ENCODE data around the gene LOXHD1.

The LOXHD1 gene

GRCh38 chr18:46460754-46461153, 196.3 kb downstream of the LOXHD1 start:
- H3K36me3 ChIP-seq (ENCODE audit: insufficient read depth, low read length) = no peaks in the 10 kb centered on the region
- no peak overlapping the region for H3K9ac ChIP-seq (ENCODE audit: low read length)
- H3K4me2 ChIP-seq (ENCODE audit: low read length) = no peak overlapping the region
- no peaks in the 10 kb centered on the region for H3K79me2 ChIP-seq (ENCODE audit: insufficient read depth, low read length)
- no peaks in the 10 kb centered on the region for H3K4me1 ChIP-seq (ENCODE audit: insufficient read depth, low read length, severe bottlenecking)
- no peaks in the 10 kb centered on the region for H4K20me1 ChIP-seq (ENCODE audit: insufficient read depth, low read length)
- no peaks in the 10 kb centered on the region for H3K9me3 ChIP-seq (ENCODE audit: low read length)
- H3K27me3 ChIP-seq (ENCODE audit: insufficient read depth, low read length) = no peaks in the 10 kb centered on the region
- H3F3A ChIP-seq (ENCODE audit: insufficient read depth, low read length) = no peaks in the 10 kb centered on the region
- no peak overlapping the region for H2AFZ ChIP-seq (ENCODE audit: low read length)
- no peaks in the 10 kb centered on the region for H3K9me2 ChIP-seq (ENCODE audit: low read depth, low read length)
- H3K27ac ChIP-seq (ENCODE audit: low read depth, low read length, poor library complexity, severe bottlenecking) = no peak overlapping the region
- H3K4me3 ChIP-seq (ENCODE audit: low read depth, low read length, poor library complexity, severe bottlenecking) = no peak overlapping the region
- TF ChIP-seq CTCF (IDR thresholded peaks at IDR 0.05; ENCODE audit: low read length) (no peak), EZH2 (IDR thresholded peaks at IDR 0.05; ENCODE audit: borderline replicate concordance, low read length) (no peak)

- Histone ChIP-seq H2AFZ (ENCODE audit: low read length) (no peak overlapping the region), H3F3A (ENCODE audit: insufficient read depth, low read length) (no peaks in the 10 kb centered on the region), H4K20me1 (ENCODE audit: insufficient read depth, low read length) (no peaks in the 10 kb centered on the region), H3K27me3 (ENCODE audit: insufficient read depth, low read length) (no peaks in the 10 kb centered on the region), H3K27ac (ENCODE audit: low read depth, low read length, poor library complexity, severe bottlenecking) (no peak overlapping the region), H3K9ac (ENCODE audit: low read length) (no peak overlapping the region), H3K4me2 (ENCODE audit: low read length) (no peak overlapping the region), H3K9me3 (ENCODE audit: low read length) (no peaks in the 10 kb centered on the region), H3K79me2 (ENCODE audit: insufficient read depth, low read length) (no peaks in the 10 kb centered on the region), H3K9me2 (ENCODE audit: low read depth, low read length) (no peaks in the 10 kb centered on the region), H3K4me3 (ENCODE audit: low read depth, low read length, poor library complexity, severe bottlenecking) (no peak overlapping the region), H3K36me3 (ENCODE audit: insufficient read depth, low read length) (no peaks in the 10 kb centered on the region), H3K4me1 (ENCODE audit: insufficient read depth, low read length, severe bottlenecking) (no peaks in the 10 kb centered on the region)
- TF ChIP-seq EZH2 (IDR thresholded peaks at IDR 0.05; ENCODE audit: borderline replicate concordance, low read length) = no peak
- TF ChIP-seq CTCF (IDR thresholded peaks at IDR 0.05; ENCODE audit: low read length) = no peak
Measured at GRCh38 chr18:46459789-46460455, 197.1 kb downstream of the LOXHD1 start.

- no peaks in the 10 kb centered on the region for H4K20me1 ChIP-seq (ENCODE audit: insufficient read depth, low read length)
- no peaks in the 10 kb centered on the region for H3K36me3 ChIP-seq (ENCODE audit: insufficient read depth, low read length)
- no peak for TF ChIP-seq CTCF (IDR thresholded peaks at IDR 0.05; ENCODE audit: low read length)
- TF ChIP-seq EZH2 (IDR thresholded peaks at IDR 0.05; ENCODE audit: borderline replicate concordance, low read length) = no peak
- no peaks in the 10 kb centered on the region for H3K9me2 ChIP-seq (ENCODE audit: low read depth, low read length)
- H3K9ac ChIP-seq (ENCODE audit: low read length) = no peak overlapping the region
- H3K4me3 ChIP-seq (ENCODE audit: low read depth, low read length, poor library complexity, severe bottlenecking) = no peak overlapping the region
- no peak overlapping the region for H3K4me2 ChIP-seq (ENCODE audit: low read length)
- H3K27me3 ChIP-seq (ENCODE audit: insufficient read depth, low read length) = no peaks in the 10 kb centered on the region
- no peaks in the 10 kb centered on the region for H3F3A ChIP-seq (ENCODE audit: insufficient read depth, low read length)
- H3K79me2 ChIP-seq (ENCODE audit: insufficient read depth, low read length) = no peaks in the 10 kb centered on the region
- H3K27ac ChIP-seq (ENCODE audit: low read depth, low read length, poor library complexity, severe bottlenecking) = no peak overlapping the region
- no peaks in the 10 kb centered on the region for H3K4me1 ChIP-seq (ENCODE audit: insufficient read depth, low read length, severe bottlenecking)
- no peak overlapping the region for H2AFZ ChIP-seq (ENCODE audit: low read length)
- no peaks in the 10 kb centered on the region for H3K9me3 ChIP-seq (ENCODE audit: low read length)
Measured at GRCh38 chr18:46458472-46458871, 198.5 kb downstream of the LOXHD1 start.
